Measurements from ENCODE around the gene AOC2. TPM values are rescaled to one million over a fixed set of nuclear protein-coding genes. Genes with fewer than 3 reads are reported as not detected.

Gene AOC2
- total and polyA plus RNA-seq, 2 of the 13 experiments (the other 11 are each of a cell fraction or from before 2014, with no cell fraction given): 1.2 to 3.3 TPM

DNA sequence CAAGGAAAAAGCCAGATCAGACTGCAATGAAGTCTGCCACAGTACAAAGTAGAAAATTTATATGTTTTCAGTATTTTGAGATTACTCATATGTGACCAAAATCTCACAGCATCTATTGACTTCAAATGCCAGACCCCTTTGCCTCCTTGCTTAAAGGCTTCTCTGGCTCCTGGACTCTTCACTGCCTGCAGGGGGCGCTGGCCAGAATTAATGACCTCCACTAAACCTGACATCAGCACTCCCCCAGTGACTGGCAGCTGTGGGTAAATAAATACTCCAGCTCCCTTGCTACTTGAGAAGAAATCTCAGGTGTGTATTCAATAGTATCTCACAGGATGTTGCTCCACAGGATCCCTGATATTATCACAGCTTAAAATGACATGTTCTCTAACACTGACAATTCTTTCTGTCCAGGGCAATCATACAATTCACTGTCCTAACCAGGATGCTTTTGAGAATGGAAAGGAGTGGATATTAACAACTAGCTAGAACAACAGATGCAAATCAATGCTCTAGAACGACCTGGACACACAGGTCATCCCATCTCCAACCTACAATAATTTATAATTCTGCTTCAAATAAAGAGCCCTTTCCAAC, 24.3 kb upstream of the AOC2 start (continued):
- TF ChIP-seq, protein P1, sequence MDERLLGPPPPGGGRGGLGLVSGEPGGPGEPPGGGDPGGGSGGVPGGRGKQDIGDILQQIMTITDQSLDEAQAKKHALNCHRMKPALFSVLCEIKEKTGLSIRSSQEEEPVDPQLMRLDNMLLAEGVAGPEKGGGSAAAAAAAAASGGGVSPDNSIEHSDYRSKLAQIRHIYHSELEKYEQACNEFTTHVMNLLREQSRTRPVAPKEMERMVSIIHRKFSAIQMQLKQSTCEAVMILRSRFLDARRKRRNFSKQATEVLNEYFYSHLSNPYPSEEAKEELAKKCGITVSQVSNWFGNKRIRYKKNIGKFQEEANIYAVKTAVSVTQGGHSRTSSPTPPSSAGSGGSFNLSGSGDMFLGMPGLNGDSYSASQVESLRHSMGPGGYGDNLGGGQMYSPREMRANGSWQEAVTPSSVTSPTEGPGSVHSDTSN (CRISPR knock-in tag; IDR thresholded peaks at IDR 0.05): peak; percentile 65; the same call in 1 of the 2 replicates
- TF ChIP-seq MED1 (CRISPR knock-in tag; IDR thresholded peaks at IDR 0.05) (0 out of 2 replicates have a peak, but pooled peaks have one; percentile 11), HOXD1 (CRISPR knock-in tag; IDR thresholded peaks at IDR 0.05) (no peak), NR2F2 (IDR thresholded peaks at IDR 0.05; ENCODE audit: borderline replicate concordance, low read depth) (no peak), ZNF331 (CRISPR knock-in tag; IDR thresholded peaks at IDR 0.05) (peak; percentile 59; the same call in 1 of the 2 replicates), RARA (CRISPR knock-in tag; IDR thresholded peaks at IDR 0.05) (no peak), SIN3B (IDR thresholded peaks at IDR 0.05; ENCODE audit: low read length) (no peak), ZNF441 (CRISPR knock-in tag; IDR thresholded peaks at IDR 0.05; ENCODE audit: borderline replicate concordance) (no peak), SP4 (CRISPR knock-in tag; IDR thresholded peaks at IDR 0.05) (no peak), CBX2 (IDR thresholded peaks at IDR 0.05; ENCODE audit: low read depth, low read length) (no peak), CBX2 (CRISPR knock-in tag; IDR thresholded peaks at IDR 0.05; ENCODE audit: low read depth) (no peak), RBM22 (optimal IDR thresholded peaks at IDR 0.05; ENCODE audit: low read length) (peak; percentile 43), IKZF1 (IDR thresholded peaks at IDR 0.05) (no peak), ERF (CRISPR knock-in tag; IDR thresholded peaks at IDR 0.05) (0 out of 2 replicates have a peak, but pooled peaks have one; percentile 18)
- TF ChIP-seq, protein P2, sequence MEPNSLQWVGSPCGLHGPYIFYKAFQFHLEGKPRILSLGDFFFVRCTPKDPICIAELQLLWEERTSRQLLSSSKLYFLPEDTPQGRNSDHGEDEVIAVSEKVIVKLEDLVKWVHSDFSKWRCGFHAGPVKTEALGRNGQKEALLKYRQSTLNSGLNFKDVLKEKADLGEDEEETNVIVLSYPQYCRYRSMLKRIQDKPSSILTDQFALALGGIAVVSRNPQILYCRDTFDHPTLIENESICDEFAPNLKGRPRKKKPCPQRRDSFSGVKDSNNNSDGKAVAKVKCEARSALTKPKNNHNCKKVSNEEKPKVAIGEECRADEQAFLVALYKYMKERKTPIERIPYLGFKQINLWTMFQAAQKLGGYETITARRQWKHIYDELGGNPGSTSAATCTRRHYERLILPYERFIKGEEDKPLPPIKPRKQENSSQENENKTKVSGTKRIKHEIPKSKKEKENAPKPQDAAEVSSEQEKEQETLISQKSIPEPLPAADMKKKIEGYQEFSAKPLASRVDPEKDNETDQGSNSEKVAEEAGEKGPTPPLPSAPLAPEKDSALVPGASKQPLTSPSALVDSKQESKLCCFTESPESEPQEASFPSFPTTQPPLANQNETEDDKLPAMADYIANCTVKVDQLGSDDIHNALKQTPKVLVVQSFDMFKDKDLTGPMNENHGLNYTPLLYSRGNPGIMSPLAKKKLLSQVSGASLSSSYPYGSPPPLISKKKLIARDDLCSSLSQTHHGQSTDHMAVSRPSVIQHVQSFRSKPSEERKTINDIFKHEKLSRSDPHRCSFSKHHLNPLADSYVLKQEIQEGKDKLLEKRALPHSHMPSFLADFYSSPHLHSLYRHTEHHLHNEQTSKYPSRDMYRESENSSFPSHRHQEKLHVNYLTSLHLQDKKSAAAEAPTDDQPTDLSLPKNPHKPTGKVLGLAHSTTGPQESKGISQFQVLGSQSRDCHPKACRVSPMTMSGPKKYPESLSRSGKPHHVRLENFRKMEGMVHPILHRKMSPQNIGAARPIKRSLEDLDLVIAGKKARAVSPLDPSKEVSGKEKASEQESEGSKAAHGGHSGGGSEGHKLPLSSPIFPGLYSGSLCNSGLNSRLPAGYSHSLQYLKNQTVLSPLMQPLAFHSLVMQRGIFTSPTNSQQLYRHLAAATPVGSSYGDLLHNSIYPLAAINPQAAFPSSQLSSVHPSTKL (CRISPR knock-in tag; IDR thresholded peaks at IDR 0.05): 0 out of 2 replicates have a peak, but pooled peaks have one; percentile 27
- TF ChIP-seq, protein P3, sequence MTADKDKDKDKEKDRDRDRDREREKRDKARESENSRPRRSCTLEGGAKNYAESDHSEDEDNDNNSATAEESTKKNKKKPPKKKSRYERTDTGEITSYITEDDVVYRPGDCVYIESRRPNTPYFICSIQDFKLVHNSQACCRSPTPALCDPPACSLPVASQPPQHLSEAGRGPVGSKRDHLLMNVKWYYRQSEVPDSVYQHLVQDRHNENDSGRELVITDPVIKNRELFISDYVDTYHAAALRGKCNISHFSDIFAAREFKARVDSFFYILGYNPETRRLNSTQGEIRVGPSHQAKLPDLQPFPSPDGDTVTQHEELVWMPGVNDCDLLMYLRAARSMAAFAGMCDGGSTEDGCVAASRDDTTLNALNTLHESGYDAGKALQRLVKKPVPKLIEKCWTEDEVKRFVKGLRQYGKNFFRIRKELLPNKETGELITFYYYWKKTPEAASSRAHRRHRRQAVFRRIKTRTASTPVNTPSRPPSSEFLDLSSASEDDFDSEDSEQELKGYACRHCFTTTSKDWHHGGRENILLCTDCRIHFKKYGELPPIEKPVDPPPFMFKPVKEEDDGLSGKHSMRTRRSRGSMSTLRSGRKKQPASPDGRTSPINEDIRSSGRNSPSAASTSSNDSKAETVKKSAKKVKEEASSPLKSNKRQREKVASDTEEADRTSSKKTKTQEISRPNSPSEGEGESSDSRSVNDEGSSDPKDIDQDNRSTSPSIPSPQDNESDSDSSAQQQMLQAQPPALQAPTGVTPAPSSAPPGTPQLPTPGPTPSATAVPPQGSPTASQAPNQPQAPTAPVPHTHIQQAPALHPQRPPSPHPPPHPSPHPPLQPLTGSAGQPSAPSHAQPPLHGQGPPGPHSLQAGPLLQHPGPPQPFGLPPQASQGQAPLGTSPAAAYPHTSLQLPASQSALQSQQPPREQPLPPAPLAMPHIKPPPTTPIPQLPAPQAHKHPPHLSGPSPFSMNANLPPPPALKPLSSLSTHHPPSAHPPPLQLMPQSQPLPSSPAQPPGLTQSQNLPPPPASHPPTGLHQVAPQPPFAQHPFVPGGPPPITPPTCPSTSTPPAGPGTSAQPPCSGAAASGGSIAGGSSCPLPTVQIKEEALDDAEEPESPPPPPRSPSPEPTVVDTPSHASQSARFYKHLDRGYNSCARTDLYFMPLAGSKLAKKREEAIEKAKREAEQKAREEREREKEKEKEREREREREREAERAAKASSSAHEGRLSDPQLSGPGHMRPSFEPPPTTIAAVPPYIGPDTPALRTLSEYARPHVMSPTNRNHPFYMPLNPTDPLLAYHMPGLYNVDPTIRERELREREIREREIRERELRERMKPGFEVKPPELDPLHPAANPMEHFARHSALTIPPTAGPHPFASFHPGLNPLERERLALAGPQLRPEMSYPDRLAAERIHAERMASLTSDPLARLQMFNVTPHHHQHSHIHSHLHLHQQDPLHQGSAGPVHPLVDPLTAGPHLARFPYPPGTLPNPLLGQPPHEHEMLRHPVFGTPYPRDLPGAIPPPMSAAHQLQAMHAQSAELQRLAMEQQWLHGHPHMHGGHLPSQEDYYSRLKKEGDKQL (CRISPR knock-in tag; IDR thresholded peaks at IDR 0.05; ENCODE audit: low read depth): no peak

All from HepG2 (cell line).